ENCODE data around the gene TBXAS1.

- TF ChIP-seq, protein P1, sequence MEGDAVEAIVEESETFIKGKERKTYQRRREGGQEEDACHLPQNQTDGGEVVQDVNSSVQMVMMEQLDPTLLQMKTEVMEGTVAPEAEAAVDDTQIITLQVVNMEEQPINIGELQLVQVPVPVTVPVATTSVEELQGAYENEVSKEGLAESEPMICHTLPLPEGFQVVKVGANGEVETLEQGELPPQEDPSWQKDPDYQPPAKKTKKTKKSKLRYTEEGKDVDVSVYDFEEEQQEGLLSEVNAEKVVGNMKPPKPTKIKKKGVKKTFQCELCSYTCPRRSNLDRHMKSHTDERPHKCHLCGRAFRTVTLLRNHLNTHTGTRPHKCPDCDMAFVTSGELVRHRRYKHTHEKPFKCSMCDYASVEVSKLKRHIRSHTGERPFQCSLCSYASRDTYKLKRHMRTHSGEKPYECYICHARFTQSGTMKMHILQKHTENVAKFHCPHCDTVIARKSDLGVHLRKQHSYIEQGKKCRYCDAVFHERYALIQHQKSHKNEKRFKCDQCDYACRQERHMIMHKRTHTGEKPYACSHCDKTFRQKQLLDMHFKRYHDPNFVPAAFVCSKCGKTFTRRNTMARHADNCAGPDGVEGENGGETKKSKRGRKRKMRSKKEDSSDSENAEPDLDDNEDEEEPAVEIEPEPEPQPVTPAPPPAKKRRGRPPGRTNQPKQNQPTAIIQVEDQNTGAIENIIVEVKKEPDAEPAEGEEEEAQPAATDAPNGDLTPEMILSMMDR (IDR thresholded peaks at IDR 0.05; ENCODE audit: extremely low read depth in 1 of 2, insufficient read depth in 1 of 2, low read depth in 1 of 2, low read length in 2 of 2): no peak
- TF ChIP-seq POLR2A (IDR thresholded peaks at IDR 0.05; ENCODE audit: low read depth, low read length) (no peak), FOS (IDR thresholded peaks at IDR 0.05; ENCODE audit: borderline replicate concordance, insufficient read depth, low read length) (no peak), EZH2 (IDR thresholded peaks at IDR 0.05; ENCODE audit: borderline replicate concordance, low read depth, low read length, severe bottlenecking) (no peak), JUN (IDR thresholded peaks at IDR 0.05; ENCODE audit: borderline replicate concordance, insufficient read depth, insufficient read length, low read depth) (no peak)
Measured at GRCh38 chr7:140048989-140049338, 219.9 kb downstream of the TBXAS1 start.
